Sigmoid colon (tissue), 7 donors: ENCODE results near the gene LTBR. TPM values are rescaled to one million over a fixed set of nuclear protein-coding genes. Genes with fewer than 3 reads are reported as not detected.

Source experiments
- DNase-seq: peaks from one replicate; pipeline ENCODE4 v3.0.0-alpha.2; 2019
- H3K27ac ChIP-seq, 4 donors: fragments of 200-600 bp; sonication (generic); one replicate each; pipeline ENCODE4 v1.5.1; 2016 to 2019; ENCODE audit warnings: mild to moderate bottlenecking in 1 of 4
- H3K27me3 ChIP-seq, 3 donors: fragments of 200-600 bp; sonication (generic); one replicate each; pipeline ENCODE4 v1.5.1; 2019; ENCODE audit warnings: mild to moderate bottlenecking in 1 of 3
- H3K36me3 ChIP-seq, 4 donors: fragments of 200-600 bp; sonication (generic); one replicate each; pipeline ENCODE4 v1.5.1; 2016 to 2019
- H3K4me1 ChIP-seq, 4 donors: fragments of 200-600 bp; sonication (generic); one replicate each; pipeline ENCODE4 v1.5.1; 2017 to 2019
- H3K4me3 ChIP-seq, 4 donors: fragments of 200-600 bp; sonication (generic); one replicate each; pipeline ENCODE4 v1.5.1; 2017 to 2019; ENCODE audit warnings: mild to moderate bottlenecking in 2 of 4, moderate library complexity in 1 of 4
- H3K9me3 ChIP-seq, 4 donors: fragments of 200-600 bp in 3 of 4; sonication (generic) in 3 of 4; one replicate each; pipeline versions ENCODE4 v1.5.1 to v1.6.1; 2013 to 2019
- CTCF ChIP-seq, 4 experiments: fragments of 450-650 bp in 3 of 4; fragments of 200-600 bp in 1 of 4; IDR thresholded peaks; one replicate each; pipeline ENCODE4 v1.5.1; 2016 to 2019; ENCODE audit warnings: antibody characterized with exemption in 4 of 4, mild to moderate bottlenecking in 3 of 4, moderate library complexity in 2 of 4
- EP300 ChIP-seq, 4 donors: sonication (generic); formaldehyde crosslinking; IDR thresholded peaks; one replicate each; pipeline ENCODE4 v1.6.1; 2017; ENCODE audit warnings: antibody characterized with exemption in 4 of 4
- POLR2A ChIP-seq, 2 donors: fragments of 450-650 bp; IDR thresholded peaks; one replicate each; pipeline ENCODE4 v1.6.1; 2016; ENCODE audit warnings: antibody characterized with exemption in 2 of 2, mild to moderate bottlenecking in 2 of 2, moderate library complexity in 2 of 2
- POLR2AphosphoS5 ChIP-seq, 4 donors: sonication (generic); formaldehyde crosslinking; IDR thresholded peaks; one replicate each; pipeline ENCODE4 v1.6.1; 2017; ENCODE audit warnings: antibody characterized with exemption in 4 of 4
- WGBS, 2 donors: extraction: QIAGEN DNeasy Blood & Tissue Kit; methylation state at CpG; one replicate each; pipeline ENCODE4 v1.1.7; 2013; 5-methylcytosine and 5-hydroxymethylcytosine counted together
- intact Hi-C: fragments of 100-400 bp; cut with DNase I; formaldehyde crosslinking; loops from one replicate; pipeline ENCODE4 v1.15.1; 2023
- polyA plus RNA-seq, 3 donors: library from polyadenylated mRNA; stranded (reverse); fragments of 200-250 nt; gene quantifications; one replicate each; pipeline ENCODE4 v1.2.3, GENCODE V29; 2013
- total RNA-seq, 4 donors: library from RNA; depleted of rRNA; stranded (reverse); fragments of >200 nt; gene quantifications; one replicate each; pipeline ENCODE4 v1.1.0, GENCODE V29; 2016
- donor health status: healthy with polysubstance abuse.
- donor health status: Bipolar disorder and iron deficiency.
- donor health status: healthy.

LTBR gene
- 100 to 1,000 TPM in 3 of 4 donors, 10 to 100 TPM in 1; 85.2 to 200 (median 125) TPM for total RNA-seq
- 10 to 100 TPM; 36.3 to 85.2 (median 37.8) TPM for polyA plus RNA-seq

- no peaks in the 10 kb centered on the region for H3K9me3 ChIP-seq
- H3K27ac ChIP-seq, result peak within 1 kb of the TSS; percentile 93 to 98 (median 94)
- peaks cover 3 to 82% (median 70%) of the 10 kb centered on the region in 4 donors for H3K4me1 ChIP-seq
- peak within 1 kb of the TSS; percentile 68 to 93 (median 84) for H3K4me3 ChIP-seq
- H3K27me3 ChIP-seq, result no peaks in the 10 kb centered on the region
- peak; percentile 99 for DNase-seq
- intact Hi-C loops, result loop anchor here (2.0 kb wide), 2 partner anchors 17 to 45 kb away; no protein-coding TSS in a partner anchor
- TF ChIP-seq CTCF (IDR thresholded peaks at IDR 0.05), result no peak
- TF ChIP-seq EP300 (IDR thresholded peaks at IDR 0.05), result peak in 2 of 4 donors; percentile 73 to 77
- peak; percentile 74 to 82 for TF ChIP-seq POLR2A (IDR thresholded peaks at IDR 0.05)
- TF ChIP-seq POLR2AphosphoS5 (IDR thresholded peaks at IDR 0.05), result peak; percentile 75 to 96 (median 92)
- WGBS, 2 donors, result 4 to 10% methylated on average over 62 of the region's 62 CpGs
- H3K36me3 ChIP-seq, result peaks cover 0 to 32% (median 21%) of the 10 kb centered on the region in 4 donors
Observed at GRCh38 chr12:6383572-6384498, at the start of gene LTBR. TSS of gene LTBR (plus strand) at chr12:6384162. CDS start at chr12:6384359, 197 bp downstream.

- 52 to 69% methylated on average over 5 of the region's 5 CpGs for WGBS, 2 donors
- H3K4me1 ChIP-seq, result peaks cover 0 to 80% (median 66%) of the 10 kb centered on the region in 4 donors
- no peaks in the 10 kb centered on the region for H3K9me3 ChIP-seq
- H3K27me3 ChIP-seq, result no peaks in the 10 kb centered on the region
- intact Hi-C loops, result loop anchor here (5.0 kb wide), 1 partner anchor 132 kb away; the partner anchor contains the start of gene CD9
- peak overlapping the region; percentile 93 to 98 (median 97) for H3K27ac ChIP-seq
- peak overlapping the region in 1 of 4 donors; percentile 88 for H3K4me3 ChIP-seq
- TF ChIP-seq POLR2A (IDR thresholded peaks at IDR 0.05), result no peak
- no peak for TF ChIP-seq POLR2AphosphoS5 (IDR thresholded peaks at IDR 0.05)
- TF ChIP-seq CTCF (IDR thresholded peaks at IDR 0.05), result no peak
- TF ChIP-seq EP300 (IDR thresholded peaks at IDR 0.05), result no peak
- peaks cover 39 to 55% (median 46%) of the 10 kb centered on the region in 4 donors for H3K36me3 ChIP-seq
- DNase-seq, result no peak
Observed at GRCh38 chr12:6334359-6334758, 49.6 kb upstream of the LTBR start.

DNA sequence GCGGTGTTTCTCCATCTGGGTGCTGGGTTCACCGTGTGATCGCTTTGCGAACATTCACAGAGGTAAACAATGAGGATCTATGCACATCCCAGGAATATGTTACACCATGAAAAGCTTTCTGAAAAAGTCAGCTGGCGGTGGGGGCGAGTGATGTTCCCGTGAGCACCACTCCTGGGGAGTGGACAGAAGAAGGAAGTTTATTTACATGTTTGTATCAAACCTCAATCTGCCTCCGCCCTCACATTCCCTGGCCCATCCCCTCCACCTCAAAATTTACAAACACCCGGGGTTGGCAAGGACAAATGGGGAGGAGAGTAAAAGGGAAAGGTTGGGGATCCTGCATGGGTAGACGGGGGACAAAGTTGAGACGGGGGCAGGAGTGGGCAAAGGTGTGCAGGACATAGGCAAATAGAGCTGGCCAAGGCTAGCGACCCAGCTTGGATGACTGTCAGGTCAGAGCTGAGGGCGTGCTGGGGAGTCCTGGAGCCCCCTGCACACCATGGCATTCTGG lies 49.0 kb upstream of the LTBR start:
- peak overlapping the region; percentile 93 to 98 (median 97) for H3K27ac ChIP-seq
- TF ChIP-seq EP300 (IDR thresholded peaks at IDR 0.05) (no peak), POLR2AphosphoS5 (IDR thresholded peaks at IDR 0.05) (no peak), POLR2A (IDR thresholded peaks at IDR 0.05) (no peak), CTCF (IDR thresholded peaks at IDR 0.05) (no peak)
- DNase-seq, result no peak
- intact Hi-C loops, result loop anchor here (5.0 kb wide), 2 partner anchors 133 to 217 kb away; partner anchors contain the start of gene CD9
- H3K9me3 ChIP-seq, result no peaks in the 10 kb centered on the region
- peaks cover 0 to 86% (median 71%) of the 10 kb centered on the region in 4 donors for H3K4me1 ChIP-seq
- H3K4me3 ChIP-seq, result peak overlapping the region; percentile 29 to 88 (median 65)
- peaks cover 33 to 49% (median 40%) of the 10 kb centered on the region in 4 donors for H3K36me3 ChIP-seq
- WGBS, 2 donors, result 8 to 46% methylated on average over 13 of the region's 13 CpGs
- no peaks in the 10 kb centered on the region for H3K27me3 ChIP-seq

DNA sequence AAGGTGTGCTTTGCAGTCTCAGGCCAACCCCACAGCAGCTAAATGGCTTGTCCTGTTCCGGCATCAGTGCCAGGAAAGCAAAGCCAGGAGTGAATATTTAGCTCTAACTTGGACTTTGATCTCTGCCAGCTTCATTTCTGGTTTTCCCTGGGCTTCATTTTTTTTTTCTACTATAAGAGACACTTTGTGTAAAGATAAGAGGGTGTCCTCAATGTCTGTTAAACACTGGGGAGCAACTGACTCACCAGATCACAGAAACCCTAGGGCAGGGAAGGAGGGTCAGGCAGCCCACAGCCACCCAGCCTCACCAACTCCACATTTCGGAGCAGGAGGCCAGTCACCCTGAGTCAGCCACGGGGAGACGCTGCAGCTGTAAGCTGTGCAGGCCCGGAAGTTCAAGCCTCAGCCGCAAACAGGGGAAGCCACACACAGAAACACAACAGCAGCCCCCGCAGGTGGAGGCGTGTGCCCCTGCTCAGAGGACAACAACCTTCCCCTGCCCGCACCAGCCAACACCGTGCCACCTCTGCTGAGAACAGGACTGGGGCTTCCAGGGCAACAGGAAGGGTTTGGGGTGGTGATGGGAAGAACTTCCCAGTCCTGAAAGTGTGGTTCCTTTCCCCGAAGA lies 48.4 kb upstream of the LTBR start:
- intact Hi-C loops, result loop anchor here (5.0 kb wide), 1 partner anchor 217 kb away; no protein-coding TSS in a partner anchor
- H3K4me1 ChIP-seq, result peaks cover 0 to 84% (median 72%) of the 10 kb centered on the region in 4 donors
- 1% methylated on average over 11 of the region's 11 CpGs for WGBS, 2 donors
- peak overlapping the region; percentile 93 to 98 (median 97) for H3K27ac ChIP-seq
- H3K4me3 ChIP-seq, result peak overlapping the region; percentile 29 to 88 (median 65)
- no peak for TF ChIP-seq POLR2A (IDR thresholded peaks at IDR 0.05)
- TF ChIP-seq CTCF (IDR thresholded peaks at IDR 0.05), result peak in 3 of 4 experiments; percentile 39 to 58 (median 48)
- no peak for TF ChIP-seq EP300 (IDR thresholded peaks at IDR 0.05)
- peak in 2 of 4 donors; percentile 4 to 44 for TF ChIP-seq POLR2AphosphoS5 (IDR thresholded peaks at IDR 0.05)
- H3K36me3 ChIP-seq, result peaks cover 28 to 43% (median 35%) of the 10 kb centered on the region in 4 donors
- H3K9me3 ChIP-seq, result no peaks in the 10 kb centered on the region
- peak; percentile 92 for DNase-seq
- H3K27me3 ChIP-seq, result no peaks in the 10 kb centered on the region
